NB4 (cell line): Measurements from ENCODE around the gene CRACDL.
A peak's percentile ranks its signal among the peaks of the same experiment; 100 is the strongest.

Experiments used
- DNase-seq: peaks from one replicate; pipeline ENCODE4 v3.0.0; 2010; ENCODE audit warnings: low read depth
- H3K4me3 ChIP-seq: one replicate; pipeline ENCODE4 v1.5.1; 2011; ENCODE audit warnings: mild to moderate bottlenecking, low read depth, low read length, moderate library complexity
- MYC ChIP-seq: IDR thresholded peaks from 2 replicates; pipeline ENCODE4 v1.6.1; 2011; ENCODE audit warnings: low read depth, low read length
- POLR2A ChIP-seq: IDR thresholded peaks from 2 replicates; pipeline ENCODE4 v1.6.1; 2011; ENCODE audit warnings: mild to moderate bottlenecking; ENCODE audit not compliant: insufficient read length; ENCODE audit errors: extremely low read depth
- TF ChIP-seq, protein P1 (sequence below): IDR thresholded peaks from 2 replicates; pipeline ENCODE4 v1.6.1; 2011; ENCODE audit warnings: low read depth, low read length
- TF ChIP-seq, protein P2 (sequence below): IDR thresholded peaks from one replicate; pipeline ENCODE4 v1.5.1; 2012; ENCODE audit warnings: low read depth, low read length

CRACDL gene, protein sequence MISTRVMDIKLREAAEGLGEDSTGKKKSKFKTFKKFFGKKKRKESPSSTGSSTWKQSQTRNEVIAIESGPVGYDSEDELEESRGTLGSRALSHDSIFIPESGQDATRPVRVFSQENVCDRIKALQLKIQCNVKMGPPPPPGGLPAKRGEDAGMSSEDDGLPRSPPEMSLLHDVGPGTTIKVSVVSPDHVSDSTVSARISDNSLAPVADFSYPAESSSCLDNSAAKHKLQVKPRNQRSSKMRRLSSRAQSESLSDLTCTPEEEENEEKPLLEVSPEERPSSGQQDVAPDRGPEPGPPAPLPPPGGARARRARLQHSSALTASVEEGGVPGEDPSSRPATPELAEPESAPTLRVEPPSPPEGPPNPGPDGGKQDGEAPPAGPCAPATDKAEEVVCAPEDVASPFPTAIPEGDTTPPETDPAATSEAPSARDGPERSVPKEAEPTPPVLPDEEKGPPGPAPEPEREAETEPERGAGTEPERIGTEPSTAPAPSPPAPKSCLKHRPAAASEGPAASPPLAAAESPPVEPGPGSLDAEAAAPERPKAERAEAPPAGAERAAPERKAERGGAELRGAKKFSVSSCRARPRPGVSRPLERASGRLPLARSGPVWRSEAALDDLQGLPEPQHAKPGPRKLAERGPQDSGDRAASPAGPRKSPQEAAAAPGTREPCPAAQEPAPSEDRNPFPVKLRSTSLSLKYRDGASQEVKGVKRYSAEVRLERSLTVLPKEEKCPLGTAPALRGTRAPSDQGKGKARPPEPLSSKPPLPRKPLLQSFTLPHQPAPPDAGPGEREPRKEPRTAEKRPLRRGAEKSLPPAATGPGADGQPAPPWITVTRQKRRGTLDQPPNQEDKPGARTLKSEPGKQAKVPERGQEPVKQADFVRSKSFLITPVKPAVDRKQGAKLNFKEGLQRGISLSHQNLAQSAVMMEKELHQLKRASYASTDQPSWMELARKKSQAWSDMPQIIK

DNA sequence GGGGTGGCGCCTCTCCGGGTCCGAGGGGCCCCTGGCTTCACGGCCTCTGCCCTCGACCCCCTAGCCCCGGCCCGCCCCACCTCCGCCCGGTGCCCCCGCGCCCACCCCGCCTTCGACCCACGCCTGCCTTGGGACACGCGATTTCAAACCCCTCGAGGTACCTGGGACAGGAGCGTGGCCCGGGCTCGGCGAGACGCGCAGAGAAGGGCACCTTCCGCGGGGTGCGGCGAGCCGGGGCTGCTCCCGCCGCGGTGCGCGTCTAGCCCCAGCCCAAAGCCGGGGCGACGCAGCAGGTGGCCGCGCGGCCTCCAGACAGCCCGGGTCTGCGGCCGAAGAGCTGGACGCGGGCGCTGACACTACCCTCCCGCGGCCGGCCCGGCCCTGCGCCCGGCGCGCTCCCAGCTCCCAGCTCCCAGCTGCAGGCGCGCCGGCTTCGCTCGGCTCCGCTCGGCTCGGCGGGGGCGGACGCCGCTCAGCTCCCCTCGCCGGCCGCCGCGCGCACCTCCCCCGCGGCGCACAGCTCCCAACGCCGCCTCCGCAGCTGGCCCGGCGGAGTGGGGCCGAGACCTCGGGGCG, at the start of gene CRACDL:
TSS of gene CRACDL (minus strand) at position 449 of the 576 bp plus-strand sequence. CDS start 89,425 bp downstream, outside the sequence.
- DNase-seq = peak; percentile 64
- peak within 1 kb of the TSS; percentile 27 for H3K4me3 ChIP-seq
- TF ChIP-seq POLR2A = no peak
- TF ChIP-seq, protein P1, sequence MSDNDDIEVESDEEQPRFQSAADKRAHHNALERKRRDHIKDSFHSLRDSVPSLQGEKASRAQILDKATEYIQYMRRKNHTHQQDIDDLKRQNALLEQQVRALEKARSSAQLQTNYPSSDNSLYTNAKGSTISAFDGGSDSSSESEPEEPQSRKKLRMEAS = no peak
- TF ChIP-seq, protein P2, sequence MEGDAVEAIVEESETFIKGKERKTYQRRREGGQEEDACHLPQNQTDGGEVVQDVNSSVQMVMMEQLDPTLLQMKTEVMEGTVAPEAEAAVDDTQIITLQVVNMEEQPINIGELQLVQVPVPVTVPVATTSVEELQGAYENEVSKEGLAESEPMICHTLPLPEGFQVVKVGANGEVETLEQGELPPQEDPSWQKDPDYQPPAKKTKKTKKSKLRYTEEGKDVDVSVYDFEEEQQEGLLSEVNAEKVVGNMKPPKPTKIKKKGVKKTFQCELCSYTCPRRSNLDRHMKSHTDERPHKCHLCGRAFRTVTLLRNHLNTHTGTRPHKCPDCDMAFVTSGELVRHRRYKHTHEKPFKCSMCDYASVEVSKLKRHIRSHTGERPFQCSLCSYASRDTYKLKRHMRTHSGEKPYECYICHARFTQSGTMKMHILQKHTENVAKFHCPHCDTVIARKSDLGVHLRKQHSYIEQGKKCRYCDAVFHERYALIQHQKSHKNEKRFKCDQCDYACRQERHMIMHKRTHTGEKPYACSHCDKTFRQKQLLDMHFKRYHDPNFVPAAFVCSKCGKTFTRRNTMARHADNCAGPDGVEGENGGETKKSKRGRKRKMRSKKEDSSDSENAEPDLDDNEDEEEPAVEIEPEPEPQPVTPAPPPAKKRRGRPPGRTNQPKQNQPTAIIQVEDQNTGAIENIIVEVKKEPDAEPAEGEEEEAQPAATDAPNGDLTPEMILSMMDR = no peak
- no peak for TF ChIP-seq MYC

DNA sequence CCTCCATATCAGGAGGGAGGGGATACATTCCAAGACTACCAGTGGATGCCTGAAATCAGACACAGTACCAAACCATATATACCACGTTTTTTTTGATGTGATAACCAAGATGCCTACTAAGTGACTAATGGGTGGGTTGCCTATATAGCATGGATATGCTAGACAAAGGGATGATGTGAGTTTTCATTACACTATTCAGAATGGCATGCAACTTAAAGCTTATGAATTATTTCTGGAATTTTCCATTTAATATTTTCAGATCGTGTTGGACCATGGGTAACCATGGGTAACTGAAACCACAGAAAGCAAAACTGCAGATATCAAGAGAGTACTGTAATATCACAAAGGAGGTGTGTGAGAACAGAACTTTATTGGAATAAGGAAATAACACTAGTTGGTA, 39.6 kb upstream of the CRACDL start:
- TF ChIP-seq, protein P2 = no peak
- TF ChIP-seq, protein P1 = no peak
- no peak for TF ChIP-seq POLR2A
- no peak for TF ChIP-seq MYC
- no peak for DNase-seq

DNA sequence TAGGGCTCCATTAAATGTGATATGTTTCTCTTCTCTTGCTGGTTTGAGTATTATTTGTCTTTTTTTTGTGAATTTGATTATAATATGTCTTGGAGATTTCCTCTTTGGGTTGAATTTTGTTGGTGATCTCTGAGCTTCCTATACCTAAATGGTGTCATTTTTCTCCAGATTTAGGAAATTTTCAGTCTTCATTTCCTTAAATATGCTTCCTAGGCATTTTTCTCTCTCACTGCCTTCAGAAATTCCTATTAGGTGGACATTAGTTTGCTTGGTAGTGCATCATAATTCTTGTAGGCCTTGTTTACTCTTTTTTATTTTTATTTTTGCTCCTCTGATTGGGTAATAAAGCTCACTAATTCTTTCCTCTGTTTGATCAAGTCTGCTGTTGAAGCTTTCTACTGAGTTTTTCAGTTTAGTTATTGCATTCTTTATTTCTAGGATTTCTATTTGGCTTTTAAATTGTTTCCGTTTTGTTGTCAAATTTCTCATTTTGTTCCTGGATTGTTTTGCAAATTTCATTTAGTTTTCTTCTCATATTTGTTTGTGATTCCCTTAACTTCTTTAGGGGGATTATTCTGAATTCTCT, 36.6 kb upstream of the CRACDL start:
- H3K4me3 ChIP-seq = no peak overlapping the region
- TF ChIP-seq, protein P1 = no peak
- TF ChIP-seq, protein P2 = no peak
- TF ChIP-seq POLR2A (no peak), MYC (no peak)
- no peak for DNase-seq

More for the DNA sequence above, 39.6 kb upstream of the CRACDL start:
- no peak overlapping the region for H3K4me3 ChIP-seq

DNA sequence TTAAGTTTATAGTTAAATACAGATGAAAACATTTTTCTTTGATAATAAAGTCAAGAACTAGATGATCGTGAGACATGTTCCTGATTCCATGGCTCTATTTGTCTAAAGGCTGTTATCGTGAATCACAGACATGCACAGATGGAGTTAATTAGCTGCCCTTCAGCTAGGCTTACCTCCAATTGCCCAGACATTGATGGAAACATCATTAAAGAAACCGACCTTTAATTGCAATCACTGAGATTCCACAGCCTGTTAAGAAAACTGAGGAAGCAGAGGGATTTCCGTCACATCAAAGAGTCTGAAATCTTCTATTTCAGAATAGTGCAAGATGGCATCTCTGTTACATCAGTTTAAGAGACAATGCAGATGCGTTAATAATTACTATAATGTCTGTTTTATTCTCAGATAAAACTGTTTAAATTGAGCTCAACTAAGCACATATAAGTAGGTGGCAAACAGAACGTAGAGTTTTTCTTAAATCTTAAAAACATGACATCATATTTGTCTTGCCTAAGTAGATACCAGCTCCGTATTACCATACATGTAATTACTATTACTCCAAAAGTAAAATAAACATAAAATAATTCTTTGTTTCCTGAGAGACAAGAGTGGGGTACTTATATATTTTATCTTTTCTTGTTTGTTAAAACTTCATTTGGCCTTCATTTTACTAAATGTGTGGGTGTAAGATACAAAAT, 23.9 kb upstream of the CRACDL start:
- TF ChIP-seq MYC (no peak), POLR2A (no peak)
- TF ChIP-seq, protein P2 = no peak
- TF ChIP-seq, protein P1 = no peak
- DNase-seq = no peak
- no peak overlapping the region for H3K4me3 ChIP-seq

DNA sequence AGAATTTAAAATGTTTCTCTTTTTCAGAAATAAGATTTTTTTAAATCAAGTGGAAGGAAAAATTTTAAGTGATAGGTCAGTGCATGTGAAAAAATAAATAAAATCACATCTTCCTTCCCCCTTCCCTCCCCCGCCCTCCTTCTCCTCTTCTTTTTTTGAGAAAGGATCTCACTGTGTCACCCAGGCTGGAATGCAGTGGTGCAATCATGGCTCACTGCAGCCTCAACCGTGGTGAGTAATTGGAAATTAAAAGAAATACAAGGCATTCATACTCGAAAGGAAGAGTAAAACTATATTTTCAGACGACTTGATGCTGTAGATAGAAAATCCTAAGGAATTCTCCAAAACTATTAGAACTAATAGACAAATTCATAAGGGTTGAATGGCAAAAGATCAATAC, 16.9 kb upstream of the CRACDL start:
- TF ChIP-seq, protein P2 = no peak
- TF ChIP-seq, protein P1 = no peak
- TF ChIP-seq POLR2A = no peak
- TF ChIP-seq MYC = no peak
- no peak overlapping the region for H3K4me3 ChIP-seq
- no peak for DNase-seq
